Smooth muscle cell (in vitro differentiated cells): Measurements from ENCODE around the gene ANKRD37. TPM values are rescaled to one million over a fixed set of nuclear protein-coding genes. Genes with fewer than 3 reads are reported as not detected.
A peak's percentile ranks its signal among the peaks of the same experiment; 100 is the strongest.

Experiments used
- DNase-seq: peaks from one replicate; lab custom pipeline; 2025; ENCODE audit not compliant: unreplicated experiment; lab: John Stamatoyannopoulos, UW
- H2AFZ ChIP-seq: fragments of 200-600 bp; sonication (generic); 2 replicates; pipeline ENCODE4 v1.6.0; 2016; ENCODE audit warnings: antibody characterized with exemption, low read depth, mild to moderate bottlenecking
- H3F3A ChIP-seq: fragments of 200-600 bp; sonication (generic); 2 replicates; pipeline ENCODE4 v1.6.0; 2017; ENCODE audit warnings: antibody characterized with exemption, low read depth
- H3K27ac ChIP-seq: fragments of 200-600 bp; sonication (generic); 2 replicates; pipeline ENCODE4 v1.5.1; 2016; ENCODE audit warnings: low read depth, mild to moderate bottlenecking
- H3K27me3 ChIP-seq: fragments of 200-600 bp; sonication (generic); 2 replicates; pipeline ENCODE4 v1.6.1; 2016; ENCODE audit warnings: low read depth, mild to moderate bottlenecking
- H3K36me3 ChIP-seq: fragments of 200-600 bp; sonication (generic); 2 replicates; pipeline ENCODE4 v1.5.1; 2016; ENCODE audit warnings: low read depth
- H3K4me1 ChIP-seq: fragments of 200-600 bp; sonication (generic); 2 replicates; pipeline ENCODE4 v1.5.1; 2016; ENCODE audit warnings: low read depth
- H3K4me2 ChIP-seq: fragments of 200-600 bp; sonication (generic); 2 replicates; pipeline ENCODE4 v1.6.0; 2016; ENCODE audit warnings: mild to moderate bottlenecking
- H3K4me3 ChIP-seq: fragments of 200-600 bp; sonication (generic); 2 replicates; pipeline ENCODE4 v1.5.1; 2016; ENCODE audit warnings: mild to moderate bottlenecking
- H3K79me2 ChIP-seq: fragments of 200-600 bp; sonication (generic); 2 replicates; pipeline ENCODE4 v1.6.0; 2016; ENCODE audit warnings: low read depth, mild to moderate bottlenecking
- H3K9ac ChIP-seq: fragments of 200-600 bp; sonication (generic); 2 replicates; pipeline ENCODE4 v1.6.0; 2016; ENCODE audit warnings: low read depth
- H3K9me3 ChIP-seq: fragments of 200-600 bp; sonication (generic); replicated peaks from 2 replicates; pipeline ENCODE4 v1.5.1; 2016; ENCODE audit warnings: low read depth
- H4K20me1 ChIP-seq: fragments of 200-600 bp; sonication (generic); 2 replicates; pipeline ENCODE4 v1.6.0; 2016; ENCODE audit warnings: low read depth
- WGBS: methylation state at CpG from one replicate; pipeline ENCODE4 v1.1.7; 2016; ENCODE audit warnings: low lambda C conversion rate; 5-methylcytosine and 5-hydroxymethylcytosine counted together
- polyA plus RNA-seq: library from polyadenylated mRNA; unstranded; fragments of >200 nt; fragmentation: Nextera tagmentation; extraction: Ambion mirVana; gene quantifications from 2 replicates; pipeline ENCODE4 v1.2.1, GENCODE V29; 2016
- total RNA-seq: library from RNA; depleted of rRNA; stranded (reverse); fragments of >200 nt; gene quantifications from 2 replicates; pipeline ENCODE4 v1.2.3, GENCODE V29; 2014
- TF ChIP-seq, protein P1 (sequence below): fragments of 200-600 bp; sonication (generic); IDR thresholded peaks from 2 replicates; pipeline ENCODE4 v1.5.1; 2017; ENCODE audit warnings: borderline replicate concordance, mild to moderate bottlenecking, antibody characterized with exemption; ENCODE audit not compliant: insufficient read depth, poor library complexity, severe bottlenecking

The ANKRD37 gene
- total and polyA plus RNA-seq, 2 experiments from 2014 or later, result 10.4 to 15.5 TPM

GRCh38 chr4:185424905-185425646, 28.4 kb downstream of the ANKRD37 start:
- WGBS, result 26% methylated on average over 13 of the region's 13 CpGs
- H3K79me2 ChIP-seq, result peaks cover 38% of the 10 kb centered on the region
- peaks cover 14% of the 10 kb centered on the region for H4K20me1 ChIP-seq
- TF ChIP-seq, protein P1, sequence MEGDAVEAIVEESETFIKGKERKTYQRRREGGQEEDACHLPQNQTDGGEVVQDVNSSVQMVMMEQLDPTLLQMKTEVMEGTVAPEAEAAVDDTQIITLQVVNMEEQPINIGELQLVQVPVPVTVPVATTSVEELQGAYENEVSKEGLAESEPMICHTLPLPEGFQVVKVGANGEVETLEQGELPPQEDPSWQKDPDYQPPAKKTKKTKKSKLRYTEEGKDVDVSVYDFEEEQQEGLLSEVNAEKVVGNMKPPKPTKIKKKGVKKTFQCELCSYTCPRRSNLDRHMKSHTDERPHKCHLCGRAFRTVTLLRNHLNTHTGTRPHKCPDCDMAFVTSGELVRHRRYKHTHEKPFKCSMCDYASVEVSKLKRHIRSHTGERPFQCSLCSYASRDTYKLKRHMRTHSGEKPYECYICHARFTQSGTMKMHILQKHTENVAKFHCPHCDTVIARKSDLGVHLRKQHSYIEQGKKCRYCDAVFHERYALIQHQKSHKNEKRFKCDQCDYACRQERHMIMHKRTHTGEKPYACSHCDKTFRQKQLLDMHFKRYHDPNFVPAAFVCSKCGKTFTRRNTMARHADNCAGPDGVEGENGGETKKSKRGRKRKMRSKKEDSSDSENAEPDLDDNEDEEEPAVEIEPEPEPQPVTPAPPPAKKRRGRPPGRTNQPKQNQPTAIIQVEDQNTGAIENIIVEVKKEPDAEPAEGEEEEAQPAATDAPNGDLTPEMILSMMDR, result no peak
- peak overlapping the region; percentile 91 for H3K27ac ChIP-seq
- peak overlapping the region; percentile 60 for H2AFZ ChIP-seq
- no peaks in the 10 kb centered on the region for H3K27me3 ChIP-seq
- peak overlapping the region; percentile 91 for H3K4me2 ChIP-seq
- DNase-seq, result no peak
- peak overlapping the region; percentile 96 for H3K9ac ChIP-seq
- no peaks in the 10 kb centered on the region for H3K9me3 ChIP-seq
- no peaks in the 10 kb centered on the region for H3K36me3 ChIP-seq
- H3F3A ChIP-seq, result no peaks in the 10 kb centered on the region
- H3K4me3 ChIP-seq, result peak overlapping the region; percentile 72
- H3K4me1 ChIP-seq, result peaks cover 20% of the 10 kb centered on the region

DNA sequence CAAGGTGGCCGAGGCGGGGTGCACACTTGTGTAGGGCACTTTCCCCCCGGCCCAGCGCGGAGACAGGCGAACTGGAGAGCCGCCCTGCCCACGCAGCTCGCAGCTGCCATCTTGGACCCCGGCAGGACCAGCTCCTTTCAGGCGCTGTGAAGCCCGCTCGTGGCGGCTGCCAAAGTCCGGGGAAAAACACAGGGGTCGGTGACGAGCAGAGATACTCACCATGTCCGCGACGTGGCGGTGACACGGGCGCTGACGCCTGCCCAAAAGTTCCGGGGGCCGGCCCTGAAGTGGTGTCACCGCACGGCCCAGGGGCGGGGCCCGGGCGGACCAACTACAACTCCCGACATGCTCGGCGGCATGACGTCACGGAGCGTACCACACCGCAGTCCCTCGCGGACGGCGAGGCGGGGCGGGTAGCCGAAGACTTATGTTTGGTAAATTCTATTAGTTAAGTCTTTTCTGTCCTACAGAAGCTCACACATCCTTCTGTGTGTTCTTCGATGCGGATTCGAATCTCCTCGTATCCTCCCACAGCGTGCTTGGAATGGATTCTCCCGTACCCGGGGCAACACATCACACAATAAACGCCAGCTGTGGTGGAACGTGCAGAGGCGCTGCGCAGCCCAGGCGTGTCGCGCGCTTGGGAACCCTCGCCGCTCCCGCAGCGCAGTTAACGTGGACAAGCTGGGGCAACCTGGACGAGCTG, 29.2 kb downstream of the ANKRD37 start, which contains the start of gene UFSP2:
Gene UFSP2 (minus strand): TSS at position 318 of the 706 bp plus-strand sequence. CDS start 96 bp downstream, at position 222.
- Histone ChIP-seq H3K27me3 (no peaks in the 10 kb centered on the region), H3K36me3 (no peaks in the 10 kb centered on the region), H2AFZ (peak within 1 kb of the TSS; percentile 60), H3K27ac (peak within 1 kb of the TSS; percentile 91), H3K79me2 (peaks cover 31% of the 10 kb centered on the region), H3K4me2 (peak within 1 kb of the TSS; percentile 91), H3K9me3 (no peaks in the 10 kb centered on the region), H3K4me1 (peaks cover 20% of the 10 kb centered on the region), H3K4me3 (peak within 1 kb of the TSS; percentile 72), H3F3A (no peaks in the 10 kb centered on the region), H3K9ac (peak within 1 kb of the TSS; percentile 96), H4K20me1 (peaks cover 14% of the 10 kb centered on the region)
- peak; percentile 89 for DNase-seq
- TF ChIP-seq, protein P1, result no peak
- under 1% methylated on average over 65 of the region's 66 CpGs for WGBS

DNA sequence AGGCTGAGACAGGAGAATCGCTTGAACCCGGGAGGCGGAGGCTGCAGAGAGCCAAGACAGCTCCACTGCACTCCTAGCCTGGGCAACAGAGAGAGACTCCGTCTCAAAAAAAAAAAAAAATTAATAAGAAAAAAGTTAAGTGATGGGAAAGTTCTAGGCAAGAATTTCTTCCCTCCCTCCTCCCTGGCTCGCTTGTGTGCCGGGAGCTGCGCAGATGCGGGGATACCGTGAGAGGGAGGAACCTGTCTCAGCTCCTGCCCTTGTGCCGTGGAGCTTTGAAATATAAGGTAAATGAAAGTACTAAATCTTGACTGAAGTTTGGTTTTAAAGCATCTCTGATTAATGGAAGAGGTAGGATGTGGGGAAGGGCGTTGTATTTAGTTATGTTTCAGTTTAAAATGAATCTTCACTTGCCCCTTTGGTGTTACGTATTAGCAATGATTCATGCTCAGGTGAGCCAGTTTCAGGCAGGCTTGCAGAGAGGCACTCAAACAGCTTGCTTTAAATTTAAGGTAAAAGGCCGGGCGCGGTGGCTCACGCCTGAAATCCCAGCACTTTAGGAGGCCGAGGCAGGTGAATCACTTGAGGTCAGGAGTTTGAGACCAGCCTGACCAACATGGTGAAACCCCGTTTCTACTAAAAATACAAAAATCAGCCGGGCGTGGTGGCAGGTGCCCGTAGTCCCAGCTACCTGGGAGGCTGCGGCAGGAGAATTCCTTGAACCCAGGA, 30.5 kb downstream of the ANKRD37 start:
- TF ChIP-seq, protein P1, result no peak
- no peak for DNase-seq

More for the DNA sequence above, 30.5 kb downstream of the ANKRD37 start:
- no peaks in the 10 kb centered on the region for H3K9me3 ChIP-seq
- peak overlapping the region; percentile 91 for H3K4me2 ChIP-seq
- no peak overlapping the region for H3K4me3 ChIP-seq
- H3K4me1 ChIP-seq, result peaks cover 16% of the 10 kb centered on the region
- no peaks in the 10 kb centered on the region for H3K36me3 ChIP-seq
- 97% methylated on average over 22 of the region's 22 CpGs for WGBS
- H4K20me1 ChIP-seq, result peaks cover under 1% of the 10 kb centered on the region
- H3K79me2 ChIP-seq, result peaks cover 27% of the 10 kb centered on the region
- H3K9ac ChIP-seq, result no peak overlapping the region
- no peaks in the 10 kb centered on the region for H3K27me3 ChIP-seq
- H2AFZ ChIP-seq, result no peak overlapping the region
- no peak overlapping the region for H3K27ac ChIP-seq
- H3F3A ChIP-seq, result no peaks in the 10 kb centered on the region
